IPS-18c (cell line): Measurements from ENCODE around the gene ITGB1BP1.

Source experiments
- H3K4me3 ChIP-seq: 2 replicates; pipeline ENCODE4 v1.7.0; 2013; ENCODE audit warnings: low read depth, mild to moderate bottlenecking, low read length, moderate library complexity; ENCODE audit not compliant: insufficient read depth
- H3K9me3 ChIP-seq: one replicate; pipeline ENCODE4 v1.6.1; 2013; ENCODE audit warnings: mild to moderate bottlenecking, low read length, moderate library complexity; ENCODE audit not compliant: control insufficient read depth, insufficient read depth

ITGB1BP1 gene

DNA sequence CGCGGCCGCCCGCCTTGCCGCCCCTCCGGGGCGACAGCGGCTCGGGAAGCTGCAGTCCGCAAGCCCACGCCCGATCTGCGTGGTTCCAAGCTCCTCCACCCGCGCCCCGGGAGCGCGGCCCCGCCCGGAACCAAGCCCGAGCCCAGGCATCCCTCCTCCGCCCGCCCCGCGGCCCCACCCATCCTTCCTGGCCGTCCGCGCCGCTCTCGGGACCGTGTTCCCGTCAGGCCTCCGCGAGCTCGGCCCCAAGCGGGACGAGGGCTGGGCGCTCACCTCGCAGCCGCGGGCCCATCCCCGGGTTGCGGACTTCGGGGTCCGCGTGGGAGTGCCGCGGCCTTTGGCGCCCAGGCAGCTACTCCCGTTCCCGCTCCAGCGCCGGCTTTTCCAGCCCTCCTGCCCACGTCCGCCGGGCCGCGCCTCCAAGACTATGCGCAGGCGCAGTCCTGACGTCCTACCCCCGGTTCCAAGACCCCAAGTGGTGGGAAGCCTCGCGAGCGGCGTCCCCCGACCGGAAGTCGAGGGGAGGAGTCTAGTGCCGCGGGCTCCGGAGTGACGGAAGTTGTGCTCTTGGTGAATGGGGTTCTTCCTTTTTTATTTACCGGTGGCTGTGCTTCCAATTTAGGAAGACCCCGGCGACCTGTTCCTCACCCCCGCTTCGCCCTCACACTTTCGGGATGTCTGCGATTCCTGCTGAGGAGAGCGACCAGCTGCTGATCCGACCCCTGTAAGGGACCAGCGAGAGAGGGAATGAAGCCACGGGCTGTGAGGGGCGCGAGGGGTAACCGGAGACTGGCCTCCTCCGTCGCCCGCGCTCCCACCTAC lies at the start of gene ITGB1BP1, which contains the start of gene CPSF3:
Gene ITGB1BP1 (minus strand): TSS at position 429 of the 822 bp plus-strand sequence. CDS start 4,831 bp downstream, outside the sequence.
Gene CPSF3 (plus strand): TSS at position 555 of the 822 bp plus-strand sequence. CDS start 120 bp downstream, at position 675.
- no peaks in the 10 kb centered on the region for H3K9me3 ChIP-seq
- H3K4me3 ChIP-seq = peak within 1 kb of the TSS; percentile 97

- H3K4me3 ChIP-seq = no peak overlapping the region
- H3K9me3 ChIP-seq = peaks cover 5% of the 10 kb centered on the region
Observed at GRCh38 chr2:9472511-9472910, 49.2 kb upstream of the ITGB1BP1 start.

GRCh38 chr2:9471206-9471605 lies 47.9 kb upstream of the ITGB1BP1 start:
- H3K4me3 ChIP-seq = no peak overlapping the region

GRCh38 chr2:9467687-9468086 lies 44.4 kb upstream of the ITGB1BP1 start:
- H3K4me3 ChIP-seq = no peak overlapping the region

More at GRCh38 chr2:9471206-9471605, 47.9 kb upstream of the ITGB1BP1 start:
- no peaks in the 10 kb centered on the region for H3K9me3 ChIP-seq

GRCh38 chr2:9466147-9466683 lies 42.9 kb upstream of the ITGB1BP1 start:
- no peaks in the 10 kb centered on the region for H3K9me3 ChIP-seq
- no peak overlapping the region for H3K4me3 ChIP-seq

More at GRCh38 chr2:9467687-9468086, 44.4 kb upstream of the ITGB1BP1 start:
- no peaks in the 10 kb centered on the region for H3K9me3 ChIP-seq

DNA sequence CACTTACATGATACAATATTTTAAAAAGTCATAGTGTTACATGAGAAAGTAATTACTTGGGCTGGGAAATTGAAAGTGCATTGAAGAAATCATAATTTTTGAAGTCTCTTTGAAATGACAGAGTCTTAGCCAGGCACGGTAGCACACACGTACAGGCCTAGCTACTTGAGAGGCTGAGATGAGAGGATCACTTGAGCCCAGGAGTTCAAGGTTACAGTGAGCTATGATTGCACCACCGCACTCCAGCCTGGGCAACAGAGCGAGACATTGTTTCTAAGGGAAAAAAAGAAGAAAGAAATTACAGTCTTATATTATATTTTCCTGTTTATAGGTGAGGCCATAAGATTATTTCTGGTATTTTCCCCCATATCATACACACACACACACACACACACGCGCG lies 41.8 kb upstream of the ITGB1BP1 start:
- Histone ChIP-seq H3K4me3 (no peak overlapping the region), H3K9me3 (no peaks in the 10 kb centered on the region)

GRCh38 chr2:9463698-9464034 lies 40.3 kb upstream of the ITGB1BP1 start:
- H3K9me3 ChIP-seq = no peaks in the 10 kb centered on the region
- H3K4me3 ChIP-seq = no peak overlapping the region

GRCh38 chr2:9462886-9463697 lies 39.8 kb upstream of the ITGB1BP1 start:
- Histone ChIP-seq H3K4me3 (no peak overlapping the region), H3K9me3 (no peaks in the 10 kb centered on the region)

- Histone ChIP-seq H3K4me3 (no peak overlapping the region), H3K9me3 (no peaks in the 10 kb centered on the region)
Observed at GRCh38 chr2:9462313-9462712, 39.0 kb upstream of the ITGB1BP1 start.

DNA sequence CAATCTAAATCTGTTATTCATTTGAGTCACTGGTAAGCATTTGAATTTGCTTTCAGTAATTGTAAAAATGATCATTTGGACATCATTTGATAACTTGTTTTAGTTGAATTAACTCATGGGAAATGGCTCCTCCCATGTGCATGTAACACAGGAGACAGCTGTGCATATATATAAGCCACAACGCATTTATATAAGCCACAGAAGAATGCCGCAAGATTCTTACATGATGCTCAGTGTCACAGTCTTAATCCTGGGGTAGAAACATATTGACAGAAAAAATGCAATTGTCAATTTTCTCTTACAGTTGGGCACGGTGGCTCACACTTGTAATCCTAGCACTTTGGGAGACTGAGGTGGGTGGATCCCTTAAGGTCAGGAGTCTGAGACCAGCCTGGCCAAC lies 37.8 kb upstream of the ITGB1BP1 start:
- no peaks in the 10 kb centered on the region for H3K9me3 ChIP-seq
- no peak overlapping the region for H3K4me3 ChIP-seq

DNA sequence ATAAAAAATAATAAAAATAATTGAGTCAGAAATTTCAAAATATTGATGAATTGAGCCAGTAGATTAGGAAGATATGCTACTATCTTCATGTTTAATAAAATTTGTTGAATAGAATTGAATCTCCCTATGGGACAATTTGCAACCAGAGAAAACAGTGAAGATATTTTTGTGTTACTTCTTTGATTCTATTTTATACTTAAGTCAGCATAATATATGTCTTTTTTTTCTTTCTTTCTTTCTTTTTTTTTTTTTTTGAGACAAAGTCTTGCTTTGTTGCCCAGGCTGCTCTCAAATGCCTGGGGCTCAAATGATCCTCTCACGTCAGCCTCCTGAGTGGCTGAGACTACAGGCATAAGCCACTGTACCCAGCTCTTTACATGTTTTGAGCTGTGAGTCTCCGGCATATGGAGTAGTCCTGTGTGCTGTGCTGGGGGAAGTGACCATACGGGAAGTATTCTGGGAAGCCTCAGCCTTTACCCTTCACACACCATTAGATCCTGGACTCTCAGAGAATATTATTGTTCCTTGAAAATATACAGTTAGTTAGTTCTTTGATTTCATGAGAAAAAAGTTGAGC lies 37.2 kb upstream of the ITGB1BP1 start:
- no peak overlapping the region for H3K4me3 ChIP-seq
- H3K9me3 ChIP-seq = no peaks in the 10 kb centered on the region

DNA sequence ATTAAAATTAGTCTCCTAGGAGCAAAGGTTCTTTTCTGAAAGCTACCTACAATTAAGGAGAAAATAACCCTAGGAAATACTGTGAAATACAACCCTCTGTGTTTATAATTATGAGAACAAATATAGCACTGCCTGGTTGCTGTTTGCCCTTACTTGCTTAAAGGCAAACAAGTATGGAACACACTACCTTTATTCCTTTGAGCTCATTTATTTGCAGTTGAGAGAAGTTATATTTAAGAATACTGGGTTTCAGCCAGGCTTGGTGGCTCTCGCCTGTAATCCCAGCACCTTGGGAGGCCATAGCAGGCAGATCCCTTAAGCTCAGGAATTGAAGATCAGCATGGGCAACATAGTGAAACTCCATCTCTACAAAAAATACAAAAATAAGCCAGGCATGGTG lies 27.9 kb upstream of the ITGB1BP1 start:
- H3K9me3 ChIP-seq = no peaks in the 10 kb centered on the region
- H3K4me3 ChIP-seq = no peak overlapping the region

GRCh38 chr2:9445089-9445488 lies 21.8 kb upstream of the ITGB1BP1 start:
- H3K9me3 ChIP-seq = no peaks in the 10 kb centered on the region
- no peak overlapping the region for H3K4me3 ChIP-seq

DNA sequence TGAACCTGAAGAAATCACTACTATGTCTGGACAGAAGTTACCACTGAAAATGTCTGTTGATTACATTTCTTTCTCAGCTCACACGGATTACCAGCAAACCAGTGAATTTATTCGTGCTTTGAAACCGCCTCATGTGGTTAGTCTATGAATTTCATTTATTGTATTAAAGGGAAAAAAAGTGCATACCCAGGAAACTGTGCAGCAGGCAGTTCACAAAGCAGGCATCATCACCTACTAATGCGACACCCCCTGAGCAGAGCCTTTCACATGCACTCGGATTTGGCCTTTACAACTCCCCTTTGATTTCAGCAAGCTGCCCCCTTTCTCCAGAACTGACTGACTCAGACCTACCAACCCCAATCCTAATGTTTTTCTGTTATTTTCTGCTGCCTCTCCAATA lies 20.2 kb upstream of the ITGB1BP1 start:
- Histone ChIP-seq H3K4me3 (no peak overlapping the region), H3K9me3 (no peaks in the 10 kb centered on the region)

DNA sequence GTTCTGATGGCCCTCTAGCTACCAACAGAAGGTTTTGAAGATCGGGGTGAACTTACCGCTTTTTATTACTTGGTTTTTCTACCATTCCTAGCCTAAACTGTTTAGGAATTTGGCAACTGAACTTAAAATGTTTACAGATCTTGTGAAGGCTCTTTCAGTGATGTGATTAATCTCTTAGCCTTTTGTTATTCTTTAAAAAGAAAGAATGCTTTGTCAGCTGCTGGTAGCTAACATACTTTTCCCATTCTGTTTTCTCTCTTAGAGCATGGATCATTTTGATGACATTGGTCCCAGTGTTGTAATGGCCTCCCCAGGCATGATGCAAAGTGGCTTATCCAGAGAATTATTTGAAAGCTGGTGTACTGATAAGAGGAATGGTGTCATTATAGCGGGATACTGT lies 18.2 kb upstream of the ITGB1BP1 start:
- Histone ChIP-seq H3K4me3 (no peak overlapping the region), H3K9me3 (no peaks in the 10 kb centered on the region)

DNA sequence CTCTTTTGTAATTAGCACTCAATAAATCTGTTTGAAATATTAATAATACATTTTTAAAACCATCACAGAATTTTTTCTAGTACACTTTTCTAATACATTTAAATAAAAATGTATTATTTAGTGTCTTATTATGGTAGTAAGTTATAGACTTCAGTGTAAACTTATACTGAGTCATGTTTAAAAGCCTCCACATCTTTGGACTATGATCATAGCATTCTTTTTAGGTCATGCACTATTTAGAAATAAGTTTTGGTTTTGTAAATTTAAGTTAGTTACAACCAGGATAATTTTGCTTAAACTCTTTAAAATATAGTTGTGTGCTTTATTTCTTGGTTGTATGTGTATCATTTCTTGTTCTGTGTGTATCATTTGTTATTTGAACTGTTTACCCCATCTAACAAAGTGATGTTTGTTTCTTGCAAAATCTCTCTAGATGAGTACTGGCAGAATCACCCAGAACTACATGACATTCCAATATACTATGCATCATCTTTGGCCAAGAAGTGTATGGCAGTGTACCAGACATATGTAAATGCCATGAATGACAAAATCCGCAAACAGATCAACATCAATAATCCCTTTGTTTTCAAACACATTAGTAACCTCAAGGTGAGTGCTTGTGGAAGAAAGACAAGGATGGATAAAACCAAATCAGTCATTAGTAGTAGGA lies 16.9 kb upstream of the ITGB1BP1 start:
- Histone ChIP-seq H3K4me3 (no peak overlapping the region), H3K9me3 (no peaks in the 10 kb centered on the region)

- Histone ChIP-seq H3K9me3 (no peaks in the 10 kb centered on the region), H3K4me3 (no peak overlapping the region)
Observed at GRCh38 chr2:9439536-9439935, 16.2 kb upstream of the ITGB1BP1 start.
